ENCODE results near the gene GID4.
A peak's percentile ranks its signal among the peaks of the same experiment; 100 is the strongest.
"Not testable (repeated sequence)": the region's sequence is repeated elsewhere in the genome, so short reads cannot be mapped to it uniquely, and the experiment has no call there.

Gene GID4

GRCh38 chr17:18038861-18039534 lies at the start of gene GID4, which contains the start of gene ATPAF2:
GID4 (plus strand) TSS chr17:18039408; CDS start chr17:18039465, 57 bp downstream.
ATPAF2 (minus strand) TSS chr17:18039168; CDS start chr17:18039013, 155 bp downstream.
- DNase-seq (ENCODE audit: low read depth in 2 of 2): peak; percentile 99

- DNase-seq (ENCODE audit: low read depth in 2 of 2): no peak
Observed at GRCh38 chr17:17989618-17990017, 49.6 kb upstream of the GID4 start.

- DNase-seq (ENCODE audit: low read depth in 2 of 2): no peak
Observed at GRCh38 chr17:17990282-17990681, 48.9 kb upstream of the GID4 start.

- no peak for DNase-seq (ENCODE audit: low read depth in 2 of 2)
Observed at GRCh38 chr17:17993366-17993765, 45.8 kb upstream of the GID4 start.

- DNase-seq (ENCODE audit: low read depth in 2 of 2): no peak
Observed at GRCh38 chr17:17993852-17994251, 45.4 kb upstream of the GID4 start.

- no peak for DNase-seq (ENCODE audit: low read depth in 2 of 2)
Observed at GRCh38 chr17:17994271-17995069, 44.7 kb upstream of the GID4 start.

GRCh38 chr17:17995887-17996286 lies 43.3 kb upstream of the GID4 start:
- DNase-seq (ENCODE audit: low read depth in 2 of 2): not testable (repeated sequence)

- no peak for DNase-seq (ENCODE audit: low read depth in 2 of 2)
Observed at GRCh38 chr17:17998934-17999333, 40.3 kb upstream of the GID4 start.

GRCh38 chr17:17999364-18000029 lies 39.7 kb upstream of the GID4 start:
- DNase-seq (ENCODE audit: low read depth in 2 of 2): no peak

- DNase-seq (ENCODE audit: low read depth in 2 of 2): no peak
Observed at GRCh38 chr17:18000030-18000408, 39.2 kb upstream of the GID4 start.

GRCh38 chr17:18002171-18002570 lies 37.0 kb upstream of the GID4 start:
- DNase-seq (ENCODE audit: low read depth in 2 of 2): no peak

- no peak for DNase-seq (ENCODE audit: low read depth in 2 of 2)
Observed at GRCh38 chr17:18004345-18004744, 34.9 kb upstream of the GID4 start.

- DNase-seq (ENCODE audit: low read depth in 2 of 2): no peak
Observed at GRCh38 chr17:18004884-18005305, 34.3 kb upstream of the GID4 start.

GRCh38 chr17:18005496-18005895 lies 33.7 kb upstream of the GID4 start:
- DNase-seq (ENCODE audit: low read depth in 2 of 2): no peak

GRCh38 chr17:18006495-18007239 lies 32.5 kb upstream of the GID4 start:
- DNase-seq (ENCODE audit: low read depth in 2 of 2): no peak

- no peak for DNase-seq (ENCODE audit: low read depth in 2 of 2)
Observed at GRCh38 chr17:18008496-18009268, 30.5 kb upstream of the GID4 start.

- DNase-seq (ENCODE audit: low read depth in 2 of 2): no peak
Observed at GRCh38 chr17:18009609-18010420, 29.4 kb upstream of the GID4 start.

- no peak for DNase-seq (ENCODE audit: low read depth in 2 of 2)
Observed at GRCh38 chr17:18011286-18011685, 27.9 kb upstream of the GID4 start.

GRCh38 chr17:18014006-18014405 lies 25.2 kb upstream of the GID4 start:
- no peak for DNase-seq (ENCODE audit: low read depth in 2 of 2)

- DNase-seq (ENCODE audit: low read depth in 2 of 2): no peak
Observed at GRCh38 chr17:18015593-18015992, 23.6 kb upstream of the GID4 start.

All from stimulated activated CD4-positive, alpha-beta T cell treated with anti-CD3 and anti-CD28 coated beads, Interleukin-15, amount 100 ng/mL, for 48 hours (primary cell).